Measurements from ENCODE around the gene EXTL1. TPM values are rescaled to one million over a fixed set of nuclear protein-coding genes. Genes with fewer than 3 reads are reported as not detected.

EXTL1 gene
- total RNA-seq, 1 experiment from 2014 or later, result 1.0 TPM

DNA sequence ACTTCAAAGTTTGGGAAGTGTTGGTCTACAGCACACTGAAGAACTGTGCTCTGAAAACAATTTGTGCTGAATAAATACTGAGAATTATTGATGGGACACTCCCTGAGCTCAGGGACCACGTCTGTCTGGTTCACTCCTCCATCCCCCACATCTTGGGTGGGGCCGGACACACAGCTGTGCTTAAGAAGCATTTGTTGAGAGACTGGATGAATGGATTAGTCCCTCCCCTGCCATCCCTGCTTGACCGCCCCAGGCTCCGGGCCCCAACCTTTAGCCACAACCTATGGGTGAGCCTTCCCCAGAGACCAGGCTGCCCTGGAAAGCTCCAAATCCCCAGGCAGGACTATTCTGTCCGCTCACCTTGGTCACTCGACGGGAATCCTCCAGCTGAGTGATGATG lies 38.3 kb downstream of the EXTL1 start:
- Histone ChIP-seq H3K27me3 (ENCODE audit: insufficient read depth, low read length) (no peaks in the 10 kb centered on the region), H3K4me2 (ENCODE audit: insufficient read depth, insufficient read length, low read length) (no peak overlapping the region), H3K23me2 (ENCODE audit: insufficient read length, low read depth, low read length, poor library complexity, severe bottlenecking) (no peaks in the 10 kb centered on the region)

More for the DNA sequence above, 38.3 kb downstream of the EXTL1 start:
- no peak overlapping the region for H2AFZ ChIP-seq (ENCODE audit: low read length)
- H3K27me3 Mint-ChIP-seq (ENCODE audit: low read depth), result peaks cover 50% of the 10 kb centered on the region
- no peak overlapping the region for H3K4ac ChIP-seq (ENCODE audit: low read depth, low read length)
- H3K4me3 Mint-ChIP-seq, result no peak overlapping the region
- H3K4me1 Mint-ChIP-seq, result peaks cover 2 to 7% of the 10 kb centered on the region in 2 experiments; a peak in 2 of 4 replicates
- no peaks in the 10 kb centered on the region for H4K20me1 ChIP-seq (ENCODE audit: control insufficient read depth, insufficient read depth, insufficient read length)
- no peak overlapping the region for H3K18ac ChIP-seq (ENCODE audit: insufficient read length, low read depth, low read length)
- no peak overlapping the region for H3K27ac Mint-ChIP-seq
- no peak overlapping the region for H2BK20ac ChIP-seq (ENCODE audit: low read depth, low read length, poor library complexity, severe bottlenecking)
- no peak overlapping the region for H2BK12ac ChIP-seq (ENCODE audit: insufficient read length, low read depth, low read length)
- no peaks in the 10 kb centered on the region for H3K79me2 ChIP-seq (ENCODE audit: insufficient read depth, low read length)
- H3K23ac ChIP-seq (ENCODE audit: insufficient read length, low read depth, low read length), result no peak overlapping the region
- no peak overlapping the region for H2AK5ac ChIP-seq (ENCODE audit: insufficient read length, low read length)
- DNase-seq, result no peak
- H3K27ac ChIP-seq (ENCODE audit: insufficient read length, low read depth, low read length), result no peak overlapping the region
- H3K9me3 ChIP-seq (ENCODE audit: control insufficient read depth, low read depth, low read length), result no peaks in the 10 kb centered on the region
- no peak overlapping the region for H2BK120ac ChIP-seq (ENCODE audit: low read depth, low read length, poor library complexity, severe bottlenecking)
- no peak overlapping the region for H2BK15ac ChIP-seq (ENCODE audit: low read depth, low read length)
- WGBS (ENCODE audit: extremely low coverage, insufficient read length, low lambda C conversion rate), result no CpG with 5 or more reads among the region's 7 CpGs
- no peak overlapping the region for H2BK5ac ChIP-seq (ENCODE audit: insufficient read length, low read length)
- H3K9me3 Mint-ChIP-seq, result no peaks in the 10 kb centered on the region
- no peak overlapping the region for H4K5ac ChIP-seq (ENCODE audit: insufficient read length, low read depth, low read length)
- no peaks in the 10 kb centered on the region for H3K79me1 ChIP-seq (ENCODE audit: insufficient read depth, low read depth, low read length, poor library complexity, severe bottlenecking)
- H4K91ac ChIP-seq (ENCODE audit: insufficient read length, low read depth, low read length), result no peak overlapping the region
- TF ChIP-seq, protein P1, sequence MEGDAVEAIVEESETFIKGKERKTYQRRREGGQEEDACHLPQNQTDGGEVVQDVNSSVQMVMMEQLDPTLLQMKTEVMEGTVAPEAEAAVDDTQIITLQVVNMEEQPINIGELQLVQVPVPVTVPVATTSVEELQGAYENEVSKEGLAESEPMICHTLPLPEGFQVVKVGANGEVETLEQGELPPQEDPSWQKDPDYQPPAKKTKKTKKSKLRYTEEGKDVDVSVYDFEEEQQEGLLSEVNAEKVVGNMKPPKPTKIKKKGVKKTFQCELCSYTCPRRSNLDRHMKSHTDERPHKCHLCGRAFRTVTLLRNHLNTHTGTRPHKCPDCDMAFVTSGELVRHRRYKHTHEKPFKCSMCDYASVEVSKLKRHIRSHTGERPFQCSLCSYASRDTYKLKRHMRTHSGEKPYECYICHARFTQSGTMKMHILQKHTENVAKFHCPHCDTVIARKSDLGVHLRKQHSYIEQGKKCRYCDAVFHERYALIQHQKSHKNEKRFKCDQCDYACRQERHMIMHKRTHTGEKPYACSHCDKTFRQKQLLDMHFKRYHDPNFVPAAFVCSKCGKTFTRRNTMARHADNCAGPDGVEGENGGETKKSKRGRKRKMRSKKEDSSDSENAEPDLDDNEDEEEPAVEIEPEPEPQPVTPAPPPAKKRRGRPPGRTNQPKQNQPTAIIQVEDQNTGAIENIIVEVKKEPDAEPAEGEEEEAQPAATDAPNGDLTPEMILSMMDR (conservative IDR thresholded peaks at IDR 0.05), result no peak
- H4K8ac ChIP-seq (replicated peaks; ENCODE audit: insufficient read length, low read depth, low read length), result no peak overlapping the region
- H3K4me1 ChIP-seq (ENCODE audit: insufficient read depth, low read length), result no peaks in the 10 kb centered on the region
- H3K56ac ChIP-seq (ENCODE audit: insufficient read length, low read depth, low read length), result no peak overlapping the region
- H3K36me3 Mint-ChIP-seq (ENCODE audit: insufficient read depth in 1 of 3, low read depth in 3 of 3), result no peaks in the 10 kb centered on the region
- no peak overlapping the region for H3T11ph ChIP-seq (ENCODE audit: low read length)
- H3K14ac ChIP-seq (ENCODE audit: insufficient read depth, low read length), result no peak overlapping the region
- no peak overlapping the region for H3K9ac ChIP-seq (ENCODE audit: extremely low read depth, insufficient read length, low read length)

All from H9 (cell line).